H1 (cell line): ENCODE results near the gene OSCAR. TPM values are rescaled to one million over a fixed set of nuclear protein-coding genes. Genes with fewer than 3 reads are reported as not detected.

ENCODE experiments used
- CTCF ChIA-PET: fragments of 300-600 bp; sonication (Branson Sonifier 250); formaldehyde crosslinking; loops from one replicate; lab custom pipeline; 2021; ENCODE audit not compliant: partially characterized antibody; lab: Charles Lee
- POLR2A ChIA-PET: fragments of 300-600 bp; sonication (Branson Sonifier 250); formaldehyde crosslinking; loops from one replicate; lab custom pipeline; 2021; ENCODE audit warnings: inconsistent platforms; ENCODE audit not compliant: partially characterized antibody; lab: Charles Lee
- DNase-seq, 2 experiments: peaks; one replicate each; pipeline versions ENCODE4 v3.0.0 to v3.0.0-alpha.2; 2010 to 2022; ENCODE audit warnings: low spot score in 2 of 2, low read depth in 1 of 2, mixed read lengths in 1 of 2
- FAIRE-seq: peaks from 2 replicates; lab custom pipeline; 2011; peaks lifted over from hg19 to GRCh38; lab: Jason Lieb, UNC
- H2AFZ ChIP-seq: 2 replicates; pipeline ENCODE4 v1.8.1; 2012; ENCODE audit warnings: low read length, inconsistent platforms
- H2AK5ac ChIP-seq: 2 replicates; pipeline ENCODE4 v1.6.1; 2013; ENCODE audit warnings: low read depth, low read length
- H2BK120ac ChIP-seq: replicated peaks from 2 replicates; pipeline ENCODE3; 2013; ENCODE audit warnings: low read depth, low read length, inconsistent platforms
- H2BK12ac ChIP-seq: 2 replicates; pipeline ENCODE4 v1.6.1; 2013; ENCODE audit warnings: low read depth, low read length
- H2BK15ac ChIP-seq: 2 replicates; pipeline ENCODE4 v1.6.1; 2013; ENCODE audit warnings: low read length
- H2BK20ac ChIP-seq: 2 replicates; pipeline ENCODE4 v1.6.1; 2013; ENCODE audit warnings: low read length
- H2BK5ac ChIP-seq: 2 replicates; pipeline ENCODE4 v1.6.1; 2013; ENCODE audit warnings: low read depth, low read length
- H3K14ac ChIP-seq: 2 replicates; pipeline ENCODE4 v1.6.1; 2013; ENCODE audit warnings: inconsistent platforms; ENCODE audit not compliant: insufficient read length
- H3K18ac ChIP-seq: 2 replicates; pipeline ENCODE4 v1.6.1; 2013; ENCODE audit warnings: low read length; ENCODE audit errors: extremely low read depth
- H3K23ac ChIP-seq: 2 replicates; pipeline ENCODE4 v1.6.1; 2013; ENCODE audit warnings: inconsistent platforms; ENCODE audit not compliant: insufficient read length
- H3K23me2 ChIP-seq: 2 replicates; pipeline ENCODE4 v1.6.1; 2013; ENCODE audit warnings: low read depth, low read length
- H3K27ac ChIP-seq: 2 replicates; pipeline ENCODE4 v1.6.1; 2011; ENCODE audit warnings: low read depth, low read length, inconsistent platforms
- H3K27me3 ChIP-seq, 4 experiments: replicated peaks in 1 of 4; 1 replicate in 1 of 4; 2 replicates in 3 of 4; pipeline versions ENCODE4 v1.6.1 to v1.8.1; 2011 to 2013; ENCODE audit warnings: low read length in 3 of 4, mild to moderate bottlenecking in 3 of 4, inconsistent platforms in 2 of 4, mixed read lengths in 2 of 4, moderate library complexity in 1 of 4; ENCODE audit not compliant: control insufficient read depth in 3 of 4, insufficient read depth in 3 of 4; ENCODE audit errors: extremely low read depth in 1 of 4
- H3K36me3 ChIP-seq, 4 experiments: 2 replicates each; pipeline versions ENCODE4 v1.6.1 to v1.8.1; 2011 to 2013; ENCODE audit warnings: mild to moderate bottlenecking in 4 of 4, low read length in 3 of 4, moderate library complexity in 2 of 4, control low read depth in 1 of 4, inconsistent platforms in 1 of 4; ENCODE audit not compliant: insufficient read depth in 4 of 4, control insufficient read depth in 2 of 4
- H3K4ac ChIP-seq: replicated peaks from 2 replicates; pipeline ENCODE3; 2013; ENCODE audit warnings: low read length, low read depth, mixed read lengths, inconsistent platforms; ENCODE audit not compliant: insufficient read length
- H3K4me1 ChIP-seq, 4 experiments: replicated peaks in 1 of 4; 1 replicate in 1 of 4; 2 replicates in 3 of 4; pipeline versions ENCODE4 v1.6.1 to v1.8.1; 2011 to 2013; ENCODE audit warnings: low read length in 3 of 4, inconsistent platforms in 2 of 4, mixed read lengths in 1 of 4; ENCODE audit not compliant: insufficient read depth in 4 of 4, control insufficient read depth in 3 of 4
- H3K4me2 ChIP-seq, 2 experiments: 2 replicates each; pipeline versions ENCODE4 v1.6.1 to v1.8.1; 2011 to 2013; ENCODE audit warnings: low read depth in 2 of 2, low read length in 2 of 2, control low read depth in 1 of 2, inconsistent platforms in 1 of 2, mild to moderate bottlenecking in 1 of 2; ENCODE audit not compliant: insufficient read depth in 1 of 2
- H3K4me3 ChIP-seq, 4 experiments: fragments of 200-600, 300-600 bp in 1 of 4; sonication (generic), shearing (Covaris generic), sonication (Bioruptor Twin) in 1 of 4; 2 replicates each; pipeline versions ENCODE4 v1.5.1 to v1.8.1; 2011 to 2016; ENCODE audit warnings: low read length in 4 of 4, low read depth in 3 of 4, control low read depth in 2 of 4, inconsistent platforms in 2 of 4, mild to moderate bottlenecking in 2 of 4, mixed read lengths in 1 of 4, moderate library complexity in 1 of 4; ENCODE audit not compliant: insufficient read depth in 2 of 4; ENCODE audit errors: extremely low read depth in 1 of 4
- H3K56ac ChIP-seq: replicated peaks from 2 replicates; pipeline ENCODE3; 2013; ENCODE audit warnings: low read depth, mild to moderate bottlenecking, mixed read lengths, low read length, inconsistent platforms; ENCODE audit not compliant: insufficient read length
- H3K79me1 ChIP-seq: 2 replicates; pipeline ENCODE4 v1.6.1; 2013; ENCODE audit warnings: low read depth, low read length, control low read depth
- H3K79me2 ChIP-seq, 2 experiments: 2 replicates each; pipeline versions ENCODE4 v1.6.1 to v1.8.1; 2012 to 2013; ENCODE audit warnings: low read length in 2 of 2, mild to moderate bottlenecking in 2 of 2, inconsistent platforms in 1 of 2; ENCODE audit not compliant: insufficient read depth in 2 of 2, control insufficient read depth in 1 of 2
- H3K9ac ChIP-seq, 4 experiments: replicated peaks in 1 of 4; 1 replicate in 1 of 4; 2 replicates in 3 of 4; pipeline versions ENCODE4 v1.6.1 to v1.8.1; 2011 to 2013; ENCODE audit warnings: low read depth in 3 of 4, low read length in 3 of 4, control low read depth in 2 of 4, mild to moderate bottlenecking in 2 of 4, moderate library complexity in 2 of 4, inconsistent platforms in 1 of 4; ENCODE audit errors: extremely low read depth in 1 of 4
- H3K9me3 ChIP-seq, 2 experiments: 2 replicates each; pipeline versions ENCODE4 v1.6.1 to v1.8.1; 2012 to 2013; ENCODE audit warnings: mild to moderate bottlenecking in 2 of 2, moderate library complexity in 2 of 2, control low read depth in 1 of 2, inconsistent platforms in 1 of 2, low read depth in 1 of 2, low read length in 1 of 2, mixed read lengths in 1 of 2; ENCODE audit not compliant: insufficient read depth in 2 of 2
- H4K20me1 ChIP-seq, 2 experiments: replicated peaks in 1 of 2; 2 replicates each; pipeline versions ENCODE3 to v1.8.1; 2011 to 2013; ENCODE audit warnings: inconsistent platforms in 2 of 2, low read length in 2 of 2, mild to moderate bottlenecking in 1 of 2; ENCODE audit not compliant: insufficient read depth in 2 of 2, control insufficient read depth in 1 of 2
- H4K5ac ChIP-seq: 2 replicates; pipeline ENCODE4 v1.6.1; 2013; ENCODE audit warnings: low read length, low read depth, mixed read lengths, inconsistent platforms; ENCODE audit not compliant: insufficient read length
- H4K8ac ChIP-seq: 2 replicates; pipeline ENCODE4 v1.8.0; 2013; ENCODE audit warnings: mild to moderate bottlenecking, moderate library complexity, low read length, inconsistent platforms; ENCODE audit not compliant: insufficient read depth; ENCODE audit errors: extremely low read depth
- H4K91ac ChIP-seq: replicated peaks from 2 replicates; pipeline ENCODE3; 2013; ENCODE audit warnings: low read length, mixed read lengths, inconsistent platforms; ENCODE audit not compliant: insufficient read length
- WGBS, 2 experiments: shearing (Covaris generic) in 1 of 2; methylation state at CpG; one replicate each; pipeline versions ENCODE4 v1.1.6 to v1.1.7; 2013 to 2015; ENCODE audit warnings: low lambda C conversion rate in 2 of 2, mixed read lengths in 2 of 2, inconsistent platforms in 1 of 2, low coverage in 1 of 2, missing lambda C conversion rate in 1 of 2; ENCODE audit not compliant: insufficient replicate concordance in 2 of 2, insufficient coverage in 1 of 2, insufficient read length in 1 of 2; ENCODE audit errors: extremely low coverage in 1 of 2, missing lambda C conversion rate in 1 of 2; 5-methylcytosine and 5-hydroxymethylcytosine counted together
- polyA plus RNA-seq, 7 experiments: library from polyadenylated mRNA; depleted of rRNA in 3 of 7; stranded (reverse) in 5 of 7; unstranded in 2 of 7; fragments of >200 nt in 5 of 7; fragments of 200-250 nt in 2 of 7; gene quantifications; 1 replicate in 5 of 7; 2 replicates in 1 of 7; 4 replicates in 1 of 7; pipeline versions ENCODE4 v1.2.1 to v1.2.3, GENCODE V29; 2011 to 2013; ENCODE audit warnings: missing spikeins in 2 of 7, mixed read lengths in 2 of 7
- total RNA-seq: library from RNA; stranded (reverse); fragmentation: NEBNext Ultra II Directional; extraction: Animal tissue kit (Norgen Biotek cat#: 25700); gene quantifications from 2 replicates; pipeline ENCODE4 v1.2.1, GENCODE V29; 2021

The OSCAR gene
- total and polyA plus RNA-seq, 2 of the 8 experiments (the other 6 are each of a cell fraction or from before 2014, with no cell fraction given): 1.1 TPM

- Histone ChIP-seq H3K36me3 (peaks cover 49 to 94% (median 83%) of the 10 kb centered on the region in 4 experiments), H3K4ac (no peak overlapping the region), H2AFZ (no peak overlapping the region), H3K79me1 (no peaks in the 10 kb centered on the region; the same call in 1 of the 2 replicates), H3K14ac (no peak overlapping the region), H4K91ac (no peak overlapping the region), H2BK120ac (no peak overlapping the region), H3K4me1 (no peaks in the 10 kb centered on the region), H3K23me2 (no peaks in the 10 kb centered on the region), H3K56ac (no peak overlapping the region), H4K8ac (no peak overlapping the region), H2BK20ac (no peak overlapping the region), H4K20me1 (peaks cover 20 to 33% of the 10 kb centered on the region in 2 experiments), H4K5ac (no peak overlapping the region), H2AK5ac (no peak overlapping the region), H3K27me3 (no peaks in the 10 kb centered on the region), H2BK15ac (no peak overlapping the region), H3K9ac (no peak overlapping the region), H2BK5ac (no peak overlapping the region), H3K18ac (no peak overlapping the region), H2BK12ac (no peak overlapping the region), H3K27ac (no peak overlapping the region), H3K79me2 (no peaks in the 10 kb centered on the region), H3K4me3 (no peak overlapping the region), H3K4me2 (no peak overlapping the region), H3K9me3 (no peaks in the 10 kb centered on the region), H3K23ac (no peak overlapping the region)
- DNase-seq (no peak), FAIRE-seq (no peak)
- WGBS, 2 experiments: 94% methylated on average over 12 of the region's 12 CpGs; no CpG with 5 or more reads in 1 of the 2 experiments
- POLR2A ChIA-PET: interaction anchor here (1.1 to 14.8 kb wide), 5 partner anchors 9 to 41 kb away, joined by 3 to 348 read pairs (median 5); partner anchors contain the start of genes CNOT3 and LENG1
- CTCF ChIA-PET: interaction anchor here (2.3 kb wide), 1 partner anchor 8 kb away, joined by 6 read pairs; no protein-coding TSS in a partner anchor
Measured at GRCh38 chr19:54149021-54149812, 48.6 kb upstream of the OSCAR start.
